OCI-LY1 (cell line): Measurements from ENCODE around the gene KCNJ1.

Experiments used
- H2AFZ ChIP-seq: fragments of 200-600 bp; sonication (generic), shearing (Covaris generic); 2 replicates; pipeline ENCODE4 v1.6.0; 2014; ENCODE audit warnings: antibody characterized with exemption, mild to moderate bottlenecking, low read length
- H3F3A ChIP-seq: fragments of 200-600 bp; sonication (generic), shearing (Covaris generic); 2 replicates; pipeline ENCODE4 v1.6.0; 2014; ENCODE audit warnings: mild to moderate bottlenecking, antibody characterized with exemption, low read length, moderate library complexity; ENCODE audit not compliant: insufficient read depth
- H3K27ac ChIP-seq: fragments of 200-600 bp; sonication (generic); 2 replicates; pipeline ENCODE4 v1.5.1; 2014; ENCODE audit warnings: low read length, mixed run types, mild to moderate bottlenecking, low read depth; ENCODE audit not compliant: poor library complexity, severe bottlenecking
- H3K27me3 ChIP-seq: fragments of 200-600 bp; sonication (generic); 2 replicates; pipeline ENCODE4 v1.6.0; 2014; ENCODE audit warnings: antibody characterized with exemption, mild to moderate bottlenecking, low read length, moderate library complexity; ENCODE audit not compliant: insufficient read depth
- H3K36me3 ChIP-seq: fragments of 200-600 bp; sonication (generic); 2 replicates; pipeline ENCODE4 v1.6.1; 2014; ENCODE audit warnings: mild to moderate bottlenecking, antibody characterized with exemption, low read length, moderate library complexity, mixed read lengths; ENCODE audit not compliant: insufficient read depth
- H3K4me1 ChIP-seq: fragments of 200-600 bp; sonication (generic); 2 replicates; pipeline ENCODE4 v1.5.1; 2014; ENCODE audit warnings: mild to moderate bottlenecking, low read length, moderate library complexity; ENCODE audit not compliant: insufficient read depth, severe bottlenecking
- H3K4me2 ChIP-seq: fragments of 200-600 bp; sonication (generic), shearing (Covaris generic); 2 replicates; pipeline ENCODE4 v1.6.1; 2014; ENCODE audit warnings: low read length
- H3K4me3 ChIP-seq: fragments of 200-600 bp; sonication (generic); 2 replicates; pipeline ENCODE4 v1.5.1; 2014; ENCODE audit warnings: low read length, low read depth, mild to moderate bottlenecking, mixed read lengths; ENCODE audit not compliant: poor library complexity, severe bottlenecking
- H3K79me2 ChIP-seq: fragments of 200-600 bp; shearing (Covaris generic); 2 replicates; pipeline ENCODE4 v1.6.1; 2016; ENCODE audit warnings: mixed run types, low read length, mixed read lengths; ENCODE audit not compliant: insufficient read depth
- H3K9ac ChIP-seq: fragments of 200-600 bp; sonication (generic), shearing (Covaris generic); 2 replicates; pipeline ENCODE4 v1.6.1; 2014; ENCODE audit warnings: mild to moderate bottlenecking, low read length, mixed read lengths
- H3K9me2 ChIP-seq: fragments of 200-600 bp; sonication (generic), shearing (Covaris generic); 2 replicates; pipeline ENCODE4 v1.6.1; 2014; ENCODE audit warnings: low read depth, mild to moderate bottlenecking, low read length, mixed read lengths
- H3K9me3 ChIP-seq: fragments of 200-600 bp; shearing (Covaris generic); 2 replicates; pipeline ENCODE4 v1.6.1; 2014; ENCODE audit warnings: low read length, mixed read lengths
- H4K20me1 ChIP-seq: fragments of 200-600 bp; sonication (generic), shearing (Covaris generic); 2 replicates; pipeline ENCODE4 v1.6.0; 2016; ENCODE audit warnings: mild to moderate bottlenecking, low read length; ENCODE audit not compliant: insufficient read depth
- EZH2 ChIP-seq: fragments of 200-600 bp; sonication (generic), shearing (Covaris generic); IDR thresholded peaks from 2 replicates; pipeline ENCODE4 v1.8.0; 2017; ENCODE audit warnings: borderline replicate concordance, mixed run types, mild to moderate bottlenecking, antibody characterized with exemption, low read length, moderate library complexity, mixed read lengths
- TF ChIP-seq, protein P1 (sequence below): fragments of 200-600 bp; sonication (generic), shearing (Covaris generic); IDR thresholded peaks from 2 replicates; pipeline ENCODE4 v1.5.1; 2017; ENCODE audit warnings: mild to moderate bottlenecking, antibody characterized with exemption, low read length, moderate library complexity, mixed read lengths

KCNJ1 gene

DNA sequence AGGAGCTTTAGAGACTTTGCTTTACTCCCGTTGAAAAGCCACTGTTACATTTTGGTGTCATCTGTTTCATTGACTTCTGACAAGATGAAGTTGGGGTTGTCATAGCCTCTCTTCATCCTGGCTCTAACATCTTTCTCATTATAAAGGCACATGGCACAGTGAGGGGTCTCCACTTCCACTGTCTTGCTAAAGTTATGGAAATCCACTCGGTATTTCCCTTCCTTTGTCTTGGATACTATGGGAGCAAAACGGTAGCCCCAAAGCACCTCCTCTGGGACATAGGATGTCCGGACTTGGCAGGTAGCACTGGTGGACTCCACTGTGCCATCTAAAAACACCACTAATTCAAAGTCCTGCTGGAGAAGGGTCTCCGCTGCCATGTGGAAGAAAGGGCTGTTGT, 28.0 kb downstream of the KCNJ1 start:
- Histone ChIP-seq H3K79me2 (no peaks in the 10 kb centered on the region), H4K20me1 (no peaks in the 10 kb centered on the region), H3K9me2 (no peaks in the 10 kb centered on the region), H2AFZ (no peak overlapping the region), H3K27me3 (no peaks in the 10 kb centered on the region), H3F3A (no peaks in the 10 kb centered on the region), H3K27ac (peak overlapping the region; percentile 96), H3K4me1 (peaks cover 68% of the 10 kb centered on the region), H3K9ac (no peak overlapping the region), H3K9me3 (no peaks in the 10 kb centered on the region), H3K36me3 (no peaks in the 10 kb centered on the region), H3K4me3 (no peak overlapping the region), H3K4me2 (no peak overlapping the region)
- TF ChIP-seq, protein P1, sequence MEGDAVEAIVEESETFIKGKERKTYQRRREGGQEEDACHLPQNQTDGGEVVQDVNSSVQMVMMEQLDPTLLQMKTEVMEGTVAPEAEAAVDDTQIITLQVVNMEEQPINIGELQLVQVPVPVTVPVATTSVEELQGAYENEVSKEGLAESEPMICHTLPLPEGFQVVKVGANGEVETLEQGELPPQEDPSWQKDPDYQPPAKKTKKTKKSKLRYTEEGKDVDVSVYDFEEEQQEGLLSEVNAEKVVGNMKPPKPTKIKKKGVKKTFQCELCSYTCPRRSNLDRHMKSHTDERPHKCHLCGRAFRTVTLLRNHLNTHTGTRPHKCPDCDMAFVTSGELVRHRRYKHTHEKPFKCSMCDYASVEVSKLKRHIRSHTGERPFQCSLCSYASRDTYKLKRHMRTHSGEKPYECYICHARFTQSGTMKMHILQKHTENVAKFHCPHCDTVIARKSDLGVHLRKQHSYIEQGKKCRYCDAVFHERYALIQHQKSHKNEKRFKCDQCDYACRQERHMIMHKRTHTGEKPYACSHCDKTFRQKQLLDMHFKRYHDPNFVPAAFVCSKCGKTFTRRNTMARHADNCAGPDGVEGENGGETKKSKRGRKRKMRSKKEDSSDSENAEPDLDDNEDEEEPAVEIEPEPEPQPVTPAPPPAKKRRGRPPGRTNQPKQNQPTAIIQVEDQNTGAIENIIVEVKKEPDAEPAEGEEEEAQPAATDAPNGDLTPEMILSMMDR = no peak

DNA sequence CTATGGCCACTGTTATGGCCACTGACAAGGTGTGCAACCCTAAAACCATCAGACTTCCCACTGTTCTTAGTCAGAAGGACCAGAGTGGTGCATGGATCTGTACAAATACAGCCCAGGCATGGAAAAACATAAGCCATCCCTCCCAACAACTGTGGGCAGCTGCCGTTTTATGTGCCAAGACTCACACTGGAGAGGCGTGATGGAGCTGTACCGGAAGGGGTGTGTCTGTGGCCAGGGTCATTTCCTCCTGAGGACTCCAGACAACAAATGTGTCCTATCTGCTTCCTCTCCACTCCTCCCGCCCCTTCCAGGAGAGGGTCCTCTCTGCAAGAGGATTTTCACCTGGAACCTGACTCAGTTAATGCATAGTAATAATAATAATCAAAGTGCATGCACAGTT, 29.5 kb downstream of the KCNJ1 start:
- Histone ChIP-seq H2AFZ (no peak overlapping the region), H3K27me3 (no peaks in the 10 kb centered on the region), H3K27ac (peak overlapping the region; percentile 40)

DNA sequence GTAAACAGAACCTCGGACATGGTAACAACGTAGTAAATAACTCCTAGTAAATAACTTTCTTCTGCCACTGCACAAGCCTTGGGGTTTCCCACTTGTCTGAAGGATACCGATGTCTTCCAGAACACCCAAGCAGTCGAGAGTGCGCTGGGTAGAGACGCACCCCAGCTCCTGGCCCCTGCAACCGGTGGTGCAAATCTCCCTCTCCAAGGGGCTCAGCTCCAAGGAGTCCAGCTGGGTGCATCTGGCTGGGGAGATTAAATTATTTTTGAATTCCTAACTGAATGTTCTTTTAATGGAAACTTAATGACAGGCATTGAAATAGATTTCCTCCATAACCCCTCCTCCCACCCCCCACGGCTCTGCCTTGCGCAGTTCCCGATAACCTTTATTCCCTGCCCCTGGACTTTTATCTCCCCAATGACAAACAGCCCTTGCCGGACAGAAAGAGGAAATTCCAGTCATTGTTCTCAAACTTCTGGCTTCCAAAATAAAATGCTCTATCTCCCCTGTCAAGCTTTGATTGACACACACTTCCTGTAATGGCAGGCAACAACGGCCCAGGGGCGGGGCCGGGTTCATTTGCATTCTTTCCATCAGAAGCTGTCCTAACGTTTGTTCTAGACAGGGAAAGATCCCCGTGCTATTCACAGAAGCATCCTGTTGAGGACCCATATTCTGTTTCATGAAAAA, 31.2 kb downstream of the KCNJ1 start:
- Histone ChIP-seq H3K9me3 (no peaks in the 10 kb centered on the region), H4K20me1 (no peaks in the 10 kb centered on the region), H3K27me3 (no peaks in the 10 kb centered on the region), H3K4me3 (no peak overlapping the region), H3F3A (no peaks in the 10 kb centered on the region), H3K9ac (no peak overlapping the region), H3K9me2 (no peaks in the 10 kb centered on the region), H3K36me3 (no peaks in the 10 kb centered on the region), H2AFZ (no peak overlapping the region), H3K4me1 (peaks cover 66% of the 10 kb centered on the region), H3K27ac (peak overlapping the region; percentile 42), H3K4me2 (no peak overlapping the region), H3K79me2 (no peaks in the 10 kb centered on the region)
- TF ChIP-seq EZH2 = no peak
- TF ChIP-seq, protein P1 = no peak

More for the DNA sequence above, 29.5 kb downstream of the KCNJ1 start:
- Histone ChIP-seq H3F3A (no peaks in the 10 kb centered on the region), H3K4me2 (no peak overlapping the region), H3K9me2 (no peaks in the 10 kb centered on the region), H3K36me3 (no peaks in the 10 kb centered on the region), H4K20me1 (no peaks in the 10 kb centered on the region), H3K79me2 (no peaks in the 10 kb centered on the region), H3K9me3 (no peaks in the 10 kb centered on the region), H3K9ac (no peak overlapping the region), H3K4me1 (peaks cover 66% of the 10 kb centered on the region), H3K4me3 (no peak overlapping the region)
- no peak for TF ChIP-seq EZH2
- TF ChIP-seq, protein P1 = no peak
